Gastrocnemius medialis (tissue), 4 donors: Measurements from ENCODE around the gene COLGALT1.

ENCODE experiments used
- CTCF ChIP-seq, 5 experiments: fragments of 450-650 bp in 3 of 5; fragments of 200-600 bp in 2 of 5; sonication (generic) in 2 of 5; IDR thresholded peaks in 4 of 5; conservative IDR thresholded peaks in 1 of 5; 1 replicate in 4 of 5; 2 replicates in 1 of 5; pipeline ENCODE4 v1.5.1; 2016 to 2019; ENCODE audit warnings: antibody characterized with exemption in 5 of 5, mild to moderate bottlenecking in 3 of 5, moderate library complexity in 3 of 5
- POLR2A ChIP-seq, 2 donors: fragments of 450-650 bp; IDR thresholded peaks; one replicate each; pipeline ENCODE4 v1.6.1; 2017; ENCODE audit warnings: antibody characterized with exemption in 2 of 2, mild to moderate bottlenecking in 2 of 2, moderate library complexity in 2 of 2

- TF ChIP-seq POLR2A (IDR thresholded peaks at IDR 0.05) (no peak), CTCF (IDR thresholded peaks at IDR 0.05 in 4 of 5, conservative IDR thresholded peaks at IDR 0.05 in 1 of 5) (no peak)
These were observed 32.2 kb upstream of the COLGALT1 start for GRCh38 chr19:17522988-17523872.
